IMR-90 (cell line): ENCODE results near the gene SYP. TPM values are rescaled to one million over a fixed set of nuclear protein-coding genes. Genes with fewer than 3 reads are reported as not detected.

ENCODE experiments used
- ATAC-seq: fragments of 200-7000 bp; cut with Tn5 transposase; 2 replicates; pipeline ENCODE4 v1.9.1; 2020; ENCODE audit warnings: low read depth, mild to moderate bottlenecking, moderate library complexity
- BruUV-seq: library from RNA; stranded (reverse); fragments of 400-500 nt; replicated peaks from 2 replicates; lab custom pipeline; 2021; lab: Mats Ljungman, UMichigan
- CTCF ChIA-PET: fragments of 300-600 bp; formaldehyde crosslinking; extraction: SDS; loops from one replicate; lab custom pipeline; 2021; ENCODE audit warnings: antibody characterized with exemption; lab: Yijun Ruan, JAX
- POLR2A ChIA-PET: fragments of 300-600 bp; sonication (Branson Sonifier 250); formaldehyde crosslinking; loops from one replicate; lab custom pipeline; 2022; ENCODE audit warnings: antibody characterized with exemption; ENCODE audit not compliant: unreplicated experiment; lab: Charles Lee
- DNase-seq: peaks from one replicate; pipeline ENCODE4 v3.0.0; 2013
- H2AFZ ChIP-seq: replicated peaks from 2 replicates; pipeline ENCODE3; 2013; ENCODE audit warnings: low read length, mild to moderate bottlenecking; ENCODE audit not compliant: poor library complexity
- H2AK5ac ChIP-seq: 2 replicates; pipeline ENCODE4 v1.6.1; 2013; ENCODE audit warnings: low read depth, low read length, inconsistent platforms
- H2AK9ac ChIP-seq: replicated peaks from 2 replicates; pipeline ENCODE3; 2013; ENCODE audit warnings: mild to moderate bottlenecking, low read depth, low read length, moderate library complexity; ENCODE audit not compliant: poor library complexity
- H2BK120ac ChIP-seq: 2 replicates; pipeline ENCODE4 v1.6.1; 2013; ENCODE audit warnings: low read depth, low read length, inconsistent platforms
- H2BK15ac ChIP-seq: 3 replicates; pipeline ENCODE4 v1.6.1; 2013; ENCODE audit warnings: low read depth, low read length, inconsistent platforms
- H2BK20ac ChIP-seq: 2 replicates; pipeline ENCODE4 v1.6.1; 2013; ENCODE audit warnings: low read depth, mild to moderate bottlenecking, inconsistent platforms, low read length, moderate library complexity
- H2BK5ac ChIP-seq: 2 replicates; pipeline ENCODE4 v1.6.1; 2013; ENCODE audit warnings: mild to moderate bottlenecking, low read depth, low read length, inconsistent platforms; ENCODE audit not compliant: poor library complexity, severe bottlenecking
- H3K14ac ChIP-seq: replicated peaks from 2 replicates; pipeline ENCODE4 v1.6.1; 2013; ENCODE audit warnings: low read depth, low read length, inconsistent platforms
- H3K18ac ChIP-seq: 2 replicates; pipeline ENCODE4 v1.6.1; 2013; ENCODE audit warnings: low read depth, low read length, control low read depth
- H3K23ac ChIP-seq: 2 replicates; pipeline ENCODE4 v1.6.1; 2013; ENCODE audit warnings: low read depth, low read length, inconsistent platforms
- H3K27ac ChIP-seq: 2 replicates; pipeline ENCODE4 v1.5.1; 2013; ENCODE audit warnings: mild to moderate bottlenecking, control low read depth, low read length; ENCODE audit not compliant: insufficient read depth
- H3K27me3 ChIP-seq: 2 replicates; pipeline ENCODE4 v1.6.1; 2013; ENCODE audit warnings: low read length; ENCODE audit not compliant: control insufficient read depth, insufficient read depth
- H3K36me3 ChIP-seq: 2 replicates; pipeline ENCODE4 v1.6.1; 2013; ENCODE audit warnings: low read length, mixed read lengths; ENCODE audit not compliant: control insufficient read depth, insufficient read depth
- H3K4ac ChIP-seq: 2 replicates; pipeline ENCODE4 v1.6.1; 2013; ENCODE audit warnings: low read depth, low read length, inconsistent platforms
- H3K4me1 ChIP-seq: 2 replicates; pipeline ENCODE4 v1.6.1; 2013; ENCODE audit warnings: low read length, mixed read lengths; ENCODE audit not compliant: control insufficient read depth, insufficient read depth
- H3K4me2 ChIP-seq: 2 replicates; pipeline ENCODE4 v1.6.1; 2013; ENCODE audit warnings: low read depth, mild to moderate bottlenecking, control low read depth, low read length, moderate library complexity
- H3K4me3 ChIP-seq: 2 replicates; pipeline ENCODE4 v1.5.1; 2013; ENCODE audit warnings: low read depth, mild to moderate bottlenecking, control low read depth, low read length, moderate library complexity; ENCODE audit not compliant: insufficient read depth
- H3K56ac ChIP-seq: 2 replicates; pipeline ENCODE4 v1.6.1; 2013; ENCODE audit warnings: low read length, inconsistent platforms; ENCODE audit not compliant: insufficient read depth; ENCODE audit errors: extremely low read depth
- H3K79me1 ChIP-seq, 2 experiments: 2 replicates each; pipeline ENCODE4 v1.6.1; 2013; ENCODE audit warnings: low read length in 2 of 2, inconsistent platforms in 1 of 2, low read depth in 1 of 2
- H3K9ac ChIP-seq: 2 replicates; pipeline ENCODE4 v1.6.1; 2013; ENCODE audit warnings: low read depth, low read length, control low read depth
- H3K9me1 ChIP-seq: 2 replicates; pipeline ENCODE4 v1.6.1; 2013; ENCODE audit warnings: low read length, inconsistent platforms; ENCODE audit not compliant: insufficient read depth
- H3K9me3 ChIP-seq: 2 replicates; pipeline ENCODE4 v1.6.1; 2013; ENCODE audit warnings: low read length; ENCODE audit not compliant: control insufficient read depth, insufficient read depth
- H4K20me1 ChIP-seq: 2 replicates; pipeline ENCODE4 v1.6.1; 2013; ENCODE audit warnings: low read length, inconsistent platforms; ENCODE audit not compliant: insufficient read depth
- H4K5ac ChIP-seq: 2 replicates; pipeline ENCODE4 v1.6.1; 2013; ENCODE audit warnings: mild to moderate bottlenecking, low read depth, low read length, control low read depth
- H4K8ac ChIP-seq, 2 experiments: 2 replicates each; pipeline ENCODE4 v1.6.1; 2013; ENCODE audit warnings: low read depth in 2 of 2, low read length in 2 of 2, control low read depth in 1 of 2, inconsistent platforms in 1 of 2
- H4K91ac ChIP-seq: 2 replicates; pipeline ENCODE4 v1.6.1; 2013; ENCODE audit warnings: low read depth, low read length, inconsistent platforms; ENCODE audit not compliant: insufficient read depth
- BHLHE40 ChIP-seq: fragments of 150-350 bp; IDR thresholded peaks from 2 replicates; pipeline ENCODE4 v1.6.1; 2016; ENCODE audit warnings: mild to moderate bottlenecking, low read depth, low read length
- CEBPB ChIP-seq: IDR thresholded peaks from 2 replicates; pipeline ENCODE4 v1.6.1; 2012; ENCODE audit warnings: low read depth, low read length, improper control_type of control experiment
- CHD1 ChIP-seq: IDR thresholded peaks from 2 replicates; pipeline ENCODE4 v1.6.1; 2012; ENCODE audit warnings: low read depth, low read length, improper control_type of control experiment
- CTCF ChIP-seq: conservative IDR thresholded peaks from 2 replicates; pipeline ENCODE4 v1.5.1; 2012; ENCODE audit warnings: mild to moderate bottlenecking, low read depth, low read length, improper control_type of control experiment
- ELK1 ChIP-seq: fragments of 150-350 bp; IDR thresholded peaks from 2 replicates; pipeline ENCODE4 v1.6.1; 2016; ENCODE audit warnings: low read depth, mild to moderate bottlenecking, low read length, moderate library complexity, borderline replicate concordance
- FOS ChIP-seq: fragments of 150-350 bp; IDR thresholded peaks from 2 replicates; pipeline ENCODE4 v1.6.1; 2016; ENCODE audit warnings: low read depth, low read length
- MAFK ChIP-seq: IDR thresholded peaks from 2 replicates; pipeline ENCODE4 v1.6.1; 2012; ENCODE audit warnings: low read depth, low read length, improper control_type of control experiment
- MAZ ChIP-seq: IDR thresholded peaks from 2 replicates; pipeline ENCODE4 v1.6.1; 2012; ENCODE audit warnings: low read depth, mild to moderate bottlenecking, low read length, improper control_type of control experiment, moderate library complexity, borderline replicate concordance
- MXI1 ChIP-seq: IDR thresholded peaks from 2 replicates; pipeline ENCODE4 v1.6.1; 2012; ENCODE audit warnings: low read depth, mild to moderate bottlenecking, low read length, moderate library complexity, borderline replicate concordance
- NFE2L2 ChIP-seq: fragments of 150-350 bp; IDR thresholded peaks from 2 replicates; pipeline ENCODE4 v1.6.1; 2016; ENCODE audit warnings: low read depth, mild to moderate bottlenecking, low read length
- POLR2A ChIP-seq: IDR thresholded peaks from 2 replicates; pipeline ENCODE4 v1.6.1; 2012; ENCODE audit warnings: mild to moderate bottlenecking, low read depth, low read length
- RAD21 ChIP-seq: IDR thresholded peaks from 2 replicates; pipeline ENCODE4 v1.6.1; 2012; ENCODE audit warnings: low read length, improper control_type of control experiment
- RCOR1 ChIP-seq: IDR thresholded peaks from 2 replicates; pipeline ENCODE4 v1.6.1; 2012; ENCODE audit warnings: mild to moderate bottlenecking, low read length, improper control_type of control experiment; ENCODE audit not compliant: insufficient replicate concordance
- RFX5 ChIP-seq: IDR thresholded peaks from 2 replicates; pipeline ENCODE4 v1.8.0; 2012; ENCODE audit warnings: low read depth, mild to moderate bottlenecking, low read length, moderate library complexity
- SMC3 ChIP-seq: fragments of 150-350 bp; IDR thresholded peaks from 2 replicates; pipeline ENCODE4 v1.6.1; 2016; ENCODE audit warnings: low read depth, mild to moderate bottlenecking, antibody characterized with exemption, low read length, moderate library complexity
- USF2 ChIP-seq: fragments of 150-350 bp; IDR thresholded peaks from 2 replicates; pipeline ENCODE4 v1.6.1; 2017; ENCODE audit warnings: mild to moderate bottlenecking, antibody characterized with exemption, low read length, low read depth
- WGBS, 2 experiments: methylation state at CpG; one replicate each; pipeline versions ENCODE4 v1.1.5 to v1.1.7; 2013; ENCODE audit warnings: missing lambda C conversion rate in 2 of 2; ENCODE audit not compliant: insufficient read length in 1 of 2; ENCODE audit errors: extremely low coverage in 2 of 2; 5-methylcytosine and 5-hydroxymethylcytosine counted together
- dilution Hi-C: fragments of 300-500 bp; cut with HindIII; formaldehyde crosslinking; loops from one replicate; pipeline ENCODE4 v1.14.3; 2018; ENCODE audit warnings: low sequenced_read_pairs; ENCODE audit not compliant: unreplicated experiment
- in situ Hi-C: fragments of 300-500 bp; cut with MboI; formaldehyde crosslinking; loops from 3 replicates; pipeline ENCODE4 v1.14.3; 2019; ENCODE audit warnings: low sequenced_read_pairs, inconsistent platforms, mixed read lengths
- intact Hi-C: fragments of 100-400 bp; cut with micrococcal nuclease; formaldehyde crosslinking; loops from 2 replicates; pipeline ENCODE4 v1.10.0; 2022
- polyA plus RNA-seq, 3 experiments: library from polyadenylated mRNA; depleted of rRNA; stranded (reverse); fragments of >200 nt; gene quantifications; 2 replicates each; pipeline ENCODE4 v1.2.3, GENCODE V29; 2012; ENCODE audit warnings: low replicate concordance in 1 of 3
- total RNA-seq: library from RNA; depleted of rRNA; stranded (reverse); fragments of >200 nt; gene quantifications from 2 replicates; pipeline ENCODE4 v1.2.3, GENCODE V29; 2012

SYP gene
- total and polyA plus RNA-seq, 2 of the 4 experiments (the other 2 are of a cell fraction), result under 0.01 to 0.05 TPM

- dilution Hi-C loops, result no loop called here
- no peak overlapping the region for H3K4me3 ChIP-seq
- H3K9ac ChIP-seq, result no peak overlapping the region
- no peak for DNase-seq
- in situ Hi-C loops, result no loop called here
- H4K20me1 ChIP-seq, result no peaks in the 10 kb centered on the region
- WGBS, 2 experiments, result 40% methylated on average over 1 of the region's 2 CpGs; no CpG with 5 or more reads in 1 of the 2 experiments
- H3K56ac ChIP-seq, result no peak overlapping the region
- H3K18ac ChIP-seq, result no peak overlapping the region
- H2AK9ac ChIP-seq, result no peak overlapping the region
- H3K27ac ChIP-seq, result no peak overlapping the region
- no peaks in the 10 kb centered on the region for H3K79me1 ChIP-seq
- ATAC-seq, result no peak
- H3K23ac ChIP-seq, result no peak overlapping the region
- no peak overlapping the region for H2BK5ac ChIP-seq
- CTCF ChIA-PET, result interaction anchor here (0.7 kb wide), 1 partner anchor 43 kb away, joined by 3 read pairs; no protein-coding TSS in a partner anchor
- H4K91ac ChIP-seq, result no peak overlapping the region
- intact Hi-C loops, result no loop called here
- no peaks in the 10 kb centered on the region for H3K36me3 ChIP-seq
- TF ChIP-seq MXI1 (no peak), SMC3 (no peak), RAD21 (no peak), MAFK (no peak), FOS (no peak), NFE2L2 (no peak), ELK1 (no peak), POLR2A (no peak), RCOR1 (no peak), RFX5 (no peak), CEBPB (no peak), USF2 (no peak), BHLHE40 (no peak), MAZ (no peak), CTCF (no peak), CHD1 (no peak)
- no peak overlapping the region for H2BK20ac ChIP-seq
- no peak overlapping the region for H2BK120ac ChIP-seq
- H2AFZ ChIP-seq, result no peak overlapping the region
- H2AK5ac ChIP-seq, result no peak overlapping the region
- no peaks in the 10 kb centered on the region for H3K9me1 ChIP-seq
- no peak overlapping the region for H2BK15ac ChIP-seq
- no peak overlapping the region for H3K14ac ChIP-seq
- H3K4ac ChIP-seq, result no peak overlapping the region
- POLR2A ChIA-PET, result no interaction called here
- H3K4me1 ChIP-seq, result no peaks in the 10 kb centered on the region
- no peak overlapping the region for H3K4me2 ChIP-seq
- no peaks in the 10 kb centered on the region; the same call in 1 of the 2 replicates for H3K27me3 ChIP-seq
- peaks cover 3% of the 10 kb centered on the region; the same call in 1 of the 2 replicates for H3K9me3 ChIP-seq
- no TSS peak for BruUV-seq
- H4K5ac ChIP-seq, result no peak overlapping the region
- no peak overlapping the region for H4K8ac ChIP-seq
Observed at GRCh38 chrX:49227726-49228125, 27.7 kb upstream of the SYP start.
